NCI-H460 (cell line): ENCODE results near the gene MACO1. TPM values are rescaled to one million over a fixed set of nuclear protein-coding genes. Genes with fewer than 3 reads are reported as not detected.
"Not testable (repeated sequence)": the region's sequence is repeated elsewhere in the genome, so short reads cannot be mapped to it uniquely, and the experiment has no call there.

ENCODE experiments used
- DNase-seq: peaks from one replicate; pipeline ENCODE4 v3.0.0-alpha.2; 2016; ENCODE audit warnings: low read depth; ENCODE audit errors: extremely low read depth
- polyA plus RNA-seq: library from polyadenylated mRNA; depleted of rRNA; stranded (reverse); fragments of >200 nt; gene quantifications from 2 replicates; pipeline ENCODE4 v1.2.3, GENCODE V29; 2014; cell fraction: nucleus; rRNA removed
- total RNA-seq: library from RNA; depleted of rRNA; stranded (reverse); fragments of >200 nt; shearing (Covaris generic); gene quantifications from 2 replicates; pipeline ENCODE4 v1.2.3, GENCODE V29; 2014; rRNA removed

MACO1 gene
- 6.8 and 8.5 TPM in 2 replicates for total RNA-seq
- polyA plus RNA-seq = 3.3 and 4.5 TPM in 2 replicates

- DNase-seq = peak; percentile 90
These were observed at the start of gene MACO1 for GRCh38 chr1:25430073-25430966. Gene MACO1, plus strand, starts transcription at chr1:25430897. Its CDS starts 202 bp downstream, at chr1:25431099.

GRCh38 chr1:25382543-25382942 lies 48.2 kb upstream of the MACO1 start:
- DNase-seq = not testable (repeated sequence)

GRCh38 chr1:25383090-25383489 lies 47.6 kb upstream of the MACO1 start:
- not testable (repeated sequence) for DNase-seq

GRCh38 chr1:25383875-25384274 lies 46.8 kb upstream of the MACO1 start:
- not testable (repeated sequence) for DNase-seq

GRCh38 chr1:25387096-25387495 lies 43.6 kb upstream of the MACO1 start:
- DNase-seq = not testable (repeated sequence)

GRCh38 chr1:25388691-25389090 lies 42.0 kb upstream of the MACO1 start:
- not testable (repeated sequence) for DNase-seq

GRCh38 chr1:25389721-25390120 lies 41.0 kb upstream of the MACO1 start:
- DNase-seq = not testable (repeated sequence)

- no peak for DNase-seq
These were observed 37.9 kb upstream of the MACO1 start for GRCh38 chr1:25392841-25393240.

- DNase-seq = not testable (repeated sequence)
These were observed 33.1 kb upstream of the MACO1 start for GRCh38 chr1:25397549-25397948.

- DNase-seq = not testable (repeated sequence)
These were observed 32.6 kb upstream of the MACO1 start for GRCh38 chr1:25398079-25398478.

- DNase-seq = not testable (repeated sequence)
These were observed 27.5 kb upstream of the MACO1 start for GRCh38 chr1:25402947-25403803.

- DNase-seq = not testable (repeated sequence)
These were observed 24.9 kb upstream of the MACO1 start for GRCh38 chr1:25405731-25406305.

- DNase-seq = not testable (repeated sequence)
These were observed 20.9 kb upstream of the MACO1 start for GRCh38 chr1:25409641-25410427.

- not testable (repeated sequence) for DNase-seq
These were observed 17.6 kb upstream of the MACO1 start for GRCh38 chr1:25412872-25413623.

GRCh38 chr1:25414157-25414556 lies 16.5 kb upstream of the MACO1 start:
- DNase-seq = not testable (repeated sequence)

GRCh38 chr1:25414578-25414977 lies 16.1 kb upstream of the MACO1 start:
- DNase-seq = not testable (repeated sequence)

GRCh38 chr1:25417280-25417679 lies 13.4 kb upstream of the MACO1 start:
- DNase-seq = not testable (repeated sequence)

- DNase-seq = not testable (repeated sequence)
These were observed 11.4 kb upstream of the MACO1 start for GRCh38 chr1:25419339-25419738.

- DNase-seq = not testable (repeated sequence)
These were observed 10.0 kb upstream of the MACO1 start, which contains the start of gene RHCE for GRCh38 chr1:25420715-25421114. Gene RHCE, minus strand, starts transcription at chr1:25420825. Its CDS starts 39 bp downstream, at chr1:25420786.
